Right ventricle myocardium inferior (tissue), 1 donor: Measurements from ENCODE around the gene UBE2C. TPM values are rescaled to one million over a fixed set of nuclear protein-coding genes. Genes with fewer than 3 reads are reported as not detected.

Source experiments
- total RNA-seq: library from RNA; stranded (reverse); fragmentation: NEBNext Ultra II Directional; extraction: Animal tissue kit (Norgen Biotek cat#: 25700); gene quantifications from one replicate; pipeline ENCODE4 v1.2.1, GENCODE V29; 2021
- donor health status: DM: no; HTN: yes; CAD: no; lungs with severe emphysema.

Gene UBE2C
- total RNA-seq, 1 donor from 2014 or later = 1.7 TPM

Other genes starting within 250 kb of the UBE2C start
- gene WFDC8, start 233.4 kb upstream of the UBE2C start, total RNA-seq = not detected
- not detected for gene WFDC10A, start 182.9 kb upstream of the UBE2C start, total RNA-seq
- gene WFDC9, start 181.4 kb upstream of the UBE2C start, total RNA-seq = not detected
- not detected for gene WFDC11, start 142.4 kb upstream of the UBE2C start, total RNA-seq
- not detected for gene WFDC13, start 110.6 kb upstream of the UBE2C start, total RNA-seq
- not detected for gene WFDC10B, start 107.6 kb upstream of the UBE2C start, total RNA-seq
- gene SPINT4, start 90.3 kb upstream of the UBE2C start, total RNA-seq = not detected
- 1.1 TPM for gene WFDC3, start 20.8 kb upstream of the UBE2C start, total RNA-seq
- gene DNTTIP1, start 20.7 kb upstream of the UBE2C start, total RNA-seq = 12.4 TPM
- gene TNNC2, start 14.7 kb downstream of the UBE2C start, total RNA-seq = not detected
- gene SNX21, start 21.2 kb downstream of the UBE2C start, total RNA-seq = 22.5 TPM
- gene ACOT8, start 44.7 kb downstream of the UBE2C start, total RNA-seq = 29.4 TPM
- gene ZSWIM3, start 45.0 kb downstream of the UBE2C start, total RNA-seq = 2.1 TPM
- 11.4 TPM for gene ZSWIM1, start 68.6 kb downstream of the UBE2C start, total RNA-seq
- 2.0 TPM for gene SPATA25, start 75.0 kb downstream of the UBE2C start, total RNA-seq
- 5.0 TPM for gene NEURL2, start 78.6 kb downstream of the UBE2C start, total RNA-seq
- 113 TPM for gene CTSA, start 78.7 kb downstream of the UBE2C start, total RNA-seq
- gene PLTP, start 99.5 kb downstream of the UBE2C start, total RNA-seq = 156 TPM
- 22.5 TPM for gene PCIF1, start 122.0 kb downstream of the UBE2C start, total RNA-seq
- gene ZNF335, start 159.6 kb downstream of the UBE2C start, total RNA-seq = 9.7 TPM
- gene MMP9, start 196.3 kb downstream of the UBE2C start, total RNA-seq = 1.1 TPM
- not detected for gene SLC12A5, start 216.6 kb downstream of the UBE2C start, total RNA-seq